HEK293 (cell line): ENCODE results near the gene YWHAQ.

ENCODE experiments used
- SP2 ChIP-seq: fragments of 450-650 bp; formaldehyde crosslinking; IDR thresholded peaks from 2 replicates; pipeline ENCODE4 v1.5.1; 2016; ENCODE audit warnings: missing biosample characterization, missing genetic modification characterization
- TF ChIP-seq, protein P1 (sequence below): fragments of 450-650 bp; formaldehyde crosslinking; IDR thresholded peaks from 2 replicates; pipeline ENCODE4 v1.5.1; 2016; ENCODE audit warnings: missing biosample characterization, missing genetic modification characterization

DNA sequence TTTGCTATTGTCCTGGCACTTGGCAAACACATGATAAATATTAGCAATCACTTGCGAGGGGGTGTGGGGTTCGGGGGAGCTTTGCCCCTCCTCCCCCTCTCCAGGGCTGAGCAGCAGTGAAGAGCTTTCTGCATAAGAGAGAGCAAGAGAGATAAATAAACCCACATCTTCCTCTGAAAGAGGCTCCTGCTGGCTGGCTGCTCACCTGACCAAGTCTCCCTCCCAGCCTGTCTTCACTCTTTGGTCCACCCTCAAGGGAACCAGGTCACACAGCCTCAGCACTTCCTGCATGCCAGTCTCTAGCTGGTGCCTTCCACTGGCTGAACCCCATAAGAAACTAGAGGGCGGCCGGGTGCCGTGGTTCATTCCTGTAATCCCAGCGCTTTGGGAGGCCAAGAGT lies 18.5 kb upstream of the YWHAQ start:
- TF ChIP-seq, protein P1, sequence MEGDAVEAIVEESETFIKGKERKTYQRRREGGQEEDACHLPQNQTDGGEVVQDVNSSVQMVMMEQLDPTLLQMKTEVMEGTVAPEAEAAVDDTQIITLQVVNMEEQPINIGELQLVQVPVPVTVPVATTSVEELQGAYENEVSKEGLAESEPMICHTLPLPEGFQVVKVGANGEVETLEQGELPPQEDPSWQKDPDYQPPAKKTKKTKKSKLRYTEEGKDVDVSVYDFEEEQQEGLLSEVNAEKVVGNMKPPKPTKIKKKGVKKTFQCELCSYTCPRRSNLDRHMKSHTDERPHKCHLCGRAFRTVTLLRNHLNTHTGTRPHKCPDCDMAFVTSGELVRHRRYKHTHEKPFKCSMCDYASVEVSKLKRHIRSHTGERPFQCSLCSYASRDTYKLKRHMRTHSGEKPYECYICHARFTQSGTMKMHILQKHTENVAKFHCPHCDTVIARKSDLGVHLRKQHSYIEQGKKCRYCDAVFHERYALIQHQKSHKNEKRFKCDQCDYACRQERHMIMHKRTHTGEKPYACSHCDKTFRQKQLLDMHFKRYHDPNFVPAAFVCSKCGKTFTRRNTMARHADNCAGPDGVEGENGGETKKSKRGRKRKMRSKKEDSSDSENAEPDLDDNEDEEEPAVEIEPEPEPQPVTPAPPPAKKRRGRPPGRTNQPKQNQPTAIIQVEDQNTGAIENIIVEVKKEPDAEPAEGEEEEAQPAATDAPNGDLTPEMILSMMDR, result no peak
- TF ChIP-seq SP2, result no peak
